ENCODE data around the gene KIR3DL2.
"Not testable (repeated sequence)": the region's sequence is repeated elsewhere in the genome, so short reads cannot be mapped to it uniquely, and the experiment has no call there.

GRCh38 chr19:54850061-54850640 is at the start of gene KIR3DL2:
- TF ChIP-seq CTCF (IDR thresholded peaks at IDR 0.05; ENCODE audit: insufficient read depth, low read length); POLR2AphosphoS5 (IDR thresholded peaks at IDR 0.05; ENCODE audit: low read depth); GABPA (IDR thresholded peaks at IDR 0.05; ENCODE audit: low read depth); SPI1 (IDR thresholded peaks at IDR 0.05; ENCODE audit: borderline replicate concordance, low read depth); REST (IDR thresholded peaks at IDR 0.05; ENCODE audit: insufficient replicate concordance, low read depth): not testable (repeated sequence)
